ENCODE results near the gene SLC6A4. TPM values are rescaled to one million over a fixed set of nuclear protein-coding genes. Genes with fewer than 3 reads are reported as not detected.
"Not testable (repeated sequence)": the region's sequence is repeated elsewhere in the genome, so short reads cannot be mapped to it uniquely, and the experiment has no call there.

The SLC6A4 gene
- total RNA-seq, 1 experiment from 2014 or later = not detected

DNA sequence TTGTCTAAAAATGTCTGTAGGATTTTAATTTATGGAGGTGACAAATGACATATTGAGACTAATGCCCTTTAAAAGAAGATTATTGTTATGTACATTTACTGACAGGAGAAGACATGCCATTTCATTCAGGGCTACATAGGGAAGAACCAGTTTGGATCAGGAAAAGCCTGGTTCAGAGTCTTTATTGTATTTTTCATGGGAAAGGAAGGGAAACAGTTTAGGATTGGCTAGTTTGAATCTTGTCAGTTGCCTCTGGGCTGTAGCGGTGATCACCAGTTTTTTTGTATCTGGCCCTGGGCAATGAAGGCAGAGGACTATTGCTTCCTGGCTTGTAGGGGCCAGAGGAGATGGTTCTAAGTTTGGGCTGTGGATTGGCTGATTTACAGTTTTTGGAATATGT lies 87.1 kb downstream of the SLC6A4 start:
- CTCF ChIA-PET = no interaction called here
- no peak overlapping the region for H3K4me3 Mint-ChIP-seq (ENCODE audit: low read depth, unreplicated experiment)
- H3K36me3 Mint-ChIP-seq (ENCODE audit: insufficient read depth, unreplicated experiment) = no peaks in the 10 kb centered on the region
- no peak for DNase-seq
- H3K27ac Mint-ChIP-seq (ENCODE audit: unreplicated experiment) = no peak overlapping the region
- no TSS peak for BruUV-seq (replicated peaks)
- H3K27me3 Mint-ChIP-seq (ENCODE audit: unreplicated experiment) = no peaks in the 10 kb centered on the region
- TF ChIP-seq, protein P1, sequence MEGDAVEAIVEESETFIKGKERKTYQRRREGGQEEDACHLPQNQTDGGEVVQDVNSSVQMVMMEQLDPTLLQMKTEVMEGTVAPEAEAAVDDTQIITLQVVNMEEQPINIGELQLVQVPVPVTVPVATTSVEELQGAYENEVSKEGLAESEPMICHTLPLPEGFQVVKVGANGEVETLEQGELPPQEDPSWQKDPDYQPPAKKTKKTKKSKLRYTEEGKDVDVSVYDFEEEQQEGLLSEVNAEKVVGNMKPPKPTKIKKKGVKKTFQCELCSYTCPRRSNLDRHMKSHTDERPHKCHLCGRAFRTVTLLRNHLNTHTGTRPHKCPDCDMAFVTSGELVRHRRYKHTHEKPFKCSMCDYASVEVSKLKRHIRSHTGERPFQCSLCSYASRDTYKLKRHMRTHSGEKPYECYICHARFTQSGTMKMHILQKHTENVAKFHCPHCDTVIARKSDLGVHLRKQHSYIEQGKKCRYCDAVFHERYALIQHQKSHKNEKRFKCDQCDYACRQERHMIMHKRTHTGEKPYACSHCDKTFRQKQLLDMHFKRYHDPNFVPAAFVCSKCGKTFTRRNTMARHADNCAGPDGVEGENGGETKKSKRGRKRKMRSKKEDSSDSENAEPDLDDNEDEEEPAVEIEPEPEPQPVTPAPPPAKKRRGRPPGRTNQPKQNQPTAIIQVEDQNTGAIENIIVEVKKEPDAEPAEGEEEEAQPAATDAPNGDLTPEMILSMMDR (IDR thresholded peaks at IDR 0.05; ENCODE audit: unreplicated experiment) = no peak
- intact Hi-C loops (cut with micrococcal nuclease; ENCODE audit: unreplicated experiment) = no loop called here
- H3K9me3 Mint-ChIP-seq (ENCODE audit: low read depth, unreplicated experiment) = no peaks in the 10 kb centered on the region
- no peaks in the 10 kb centered on the region for H3K4me1 Mint-ChIP-seq (ENCODE audit: low read depth, unreplicated experiment)

DNA sequence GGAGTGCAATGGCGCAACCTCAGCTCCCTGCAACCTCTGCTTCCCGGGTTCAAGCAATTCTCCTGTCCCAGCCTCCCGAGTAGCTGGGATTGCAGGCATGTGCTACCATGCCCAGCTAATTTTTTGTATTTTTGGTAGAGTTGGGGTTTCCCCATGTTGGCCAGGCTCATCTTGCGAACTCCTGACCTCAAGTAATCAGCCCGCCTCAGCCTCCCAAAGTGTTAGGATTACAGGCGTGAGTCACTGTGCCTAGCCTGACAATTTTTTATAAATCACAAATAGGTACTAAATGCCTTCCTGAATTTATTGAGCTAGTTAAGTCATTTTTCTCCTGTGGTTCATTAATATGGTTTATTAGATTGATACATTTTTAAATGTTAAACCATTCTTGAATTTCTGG lies 87.6 kb downstream of the SLC6A4 start:
- H3K36me3 Mint-ChIP-seq (ENCODE audit: insufficient read depth, unreplicated experiment); H3K27ac Mint-ChIP-seq (ENCODE audit: unreplicated experiment); H3K4me3 Mint-ChIP-seq (ENCODE audit: low read depth, unreplicated experiment); CTCF ChIA-PET; BruUV-seq (replicated peaks); H3K9me3 Mint-ChIP-seq (ENCODE audit: low read depth, unreplicated experiment); H3K4me1 Mint-ChIP-seq (ENCODE audit: low read depth, unreplicated experiment); intact Hi-C loops (cut with micrococcal nuclease; ENCODE audit: unreplicated experiment); DNase-seq; H3K27me3 Mint-ChIP-seq (ENCODE audit: unreplicated experiment): not testable (repeated sequence)

Other genes starting within 250 kb of the SLC6A4 start
- 27.5 and 29.7 TPM in 2 replicates for gene NSRP1, start 118.9 kb downstream of the SLC6A4 start, total RNA-seq (2022)
- gene BLMH, start 56.2 kb upstream of the SLC6A4 start, total RNA-seq (2022) = 28.2 and 33.7 TPM in 2 replicates
- not detected in 2 replicates for gene TMIGD1, start 98.4 kb upstream of the SLC6A4 start, total RNA-seq (2022)
- 79.0 and 82.9 TPM in 2 replicates for gene CPD, start 143.2 kb upstream of the SLC6A4 start, total RNA-seq (2022)
- gene GOSR1, start 241.7 kb upstream of the SLC6A4 start, total RNA-seq (2022) = 47.1 and 58.0 TPM in 2 replicates

Measured in Calu3 (cell line).